Activated naive CD4-positive, alpha-beta T cell treated with anti-CD3 and anti-CD28 coated beads, Interleukin-2, amount 10 ng/mL, durations not matched to agents 5 hours and 36 hours (primary cell): ENCODE measurements around the gene GPR31. TPM values are rescaled to one million over a fixed set of nuclear protein-coding genes. Genes with fewer than 3 reads are reported as not detected.

ENCODE experiments used
- total RNA-seq, 2 experiments: library from RNA; stranded (reverse); gene quantifications; one replicate each; pipeline ENCODE4 v1.2.3, GENCODE V29; 2021

Gene GPR31
- not detected for total RNA-seq

GRCh38 chr6:167157863-167158262, at the start of gene GPR31:
GPR31 (minus strand) TSS chr6:167157980; CDS start chr6:167157831, 149 bp downstream.

GRCh38 chr6:167122827-167123657, 34.7 kb downstream of the GPR31 start, which contains the start of gene CCR6:
CCR6 (plus strand) TSS chr6:167123096; CDS start chr6:167136135, 13,039 bp downstream.

Other genes starting within 250 kb of the GPR31 start
- gene RNASET2, start 201.4 kb downstream of the GPR31 start, total RNA-seq, result 100 to 1,000 TPM; 151 to 156 TPM
- 10 to 100 TPM; 17.9 to 18.5 TPM for gene CEP43, start 158.6 kb downstream of the GPR31 start, total RNA-seq
- gene CCR6, start 34.9 kb downstream of the GPR31 start, total RNA-seq, result under 1 TPM; 0.79 to 0.83 TPM
- not detected for gene UNC93A, start 133.3 kb upstream of the GPR31 start, total RNA-seq
- not detected for gene TTLL2, start 167.1 kb upstream of the GPR31 start, total RNA-seq